ENCODE data around the gene PARP11.

The PARP11 gene

DNA sequence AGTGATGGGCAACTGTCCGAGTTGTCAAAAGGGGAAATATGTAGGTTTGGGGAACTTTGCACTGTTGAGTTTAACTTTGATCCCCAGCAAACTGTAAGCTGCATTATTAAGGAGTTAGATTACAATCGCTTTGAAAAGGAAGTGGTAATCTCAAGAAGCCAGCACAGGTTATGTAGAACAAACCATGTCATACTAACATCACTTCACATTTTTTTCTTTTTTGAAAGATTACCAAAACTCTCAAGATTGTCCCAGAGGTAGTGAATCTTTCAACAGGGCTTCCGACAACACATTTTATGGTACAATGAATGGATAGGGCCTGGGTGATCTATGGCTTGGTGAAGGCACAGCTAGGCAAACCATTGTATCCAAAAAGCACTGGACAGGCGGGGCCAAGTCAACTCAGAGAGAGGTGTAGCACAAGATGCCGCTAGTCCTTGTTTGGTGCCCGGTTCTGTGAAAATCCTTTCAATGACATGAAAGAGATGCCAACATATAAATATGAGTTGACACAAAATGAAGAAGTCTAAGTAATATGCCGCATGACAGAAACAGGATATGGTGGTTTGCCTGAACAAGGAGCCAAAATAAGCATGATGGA lies 24.3 kb upstream of the PARP11 start:
- no peak overlapping the region for H3K4me3 ChIP-seq (replicated peaks; ENCODE audit: low read depth, low read length)
- no peak for DNase-seq (ENCODE audit: extremely low read depth, low read depth)
- TF ChIP-seq, protein P1, sequence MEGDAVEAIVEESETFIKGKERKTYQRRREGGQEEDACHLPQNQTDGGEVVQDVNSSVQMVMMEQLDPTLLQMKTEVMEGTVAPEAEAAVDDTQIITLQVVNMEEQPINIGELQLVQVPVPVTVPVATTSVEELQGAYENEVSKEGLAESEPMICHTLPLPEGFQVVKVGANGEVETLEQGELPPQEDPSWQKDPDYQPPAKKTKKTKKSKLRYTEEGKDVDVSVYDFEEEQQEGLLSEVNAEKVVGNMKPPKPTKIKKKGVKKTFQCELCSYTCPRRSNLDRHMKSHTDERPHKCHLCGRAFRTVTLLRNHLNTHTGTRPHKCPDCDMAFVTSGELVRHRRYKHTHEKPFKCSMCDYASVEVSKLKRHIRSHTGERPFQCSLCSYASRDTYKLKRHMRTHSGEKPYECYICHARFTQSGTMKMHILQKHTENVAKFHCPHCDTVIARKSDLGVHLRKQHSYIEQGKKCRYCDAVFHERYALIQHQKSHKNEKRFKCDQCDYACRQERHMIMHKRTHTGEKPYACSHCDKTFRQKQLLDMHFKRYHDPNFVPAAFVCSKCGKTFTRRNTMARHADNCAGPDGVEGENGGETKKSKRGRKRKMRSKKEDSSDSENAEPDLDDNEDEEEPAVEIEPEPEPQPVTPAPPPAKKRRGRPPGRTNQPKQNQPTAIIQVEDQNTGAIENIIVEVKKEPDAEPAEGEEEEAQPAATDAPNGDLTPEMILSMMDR (IDR thresholded peaks at IDR 0.05; ENCODE audit: low read depth, low read length, missing control alignments) = no peak

DNA sequence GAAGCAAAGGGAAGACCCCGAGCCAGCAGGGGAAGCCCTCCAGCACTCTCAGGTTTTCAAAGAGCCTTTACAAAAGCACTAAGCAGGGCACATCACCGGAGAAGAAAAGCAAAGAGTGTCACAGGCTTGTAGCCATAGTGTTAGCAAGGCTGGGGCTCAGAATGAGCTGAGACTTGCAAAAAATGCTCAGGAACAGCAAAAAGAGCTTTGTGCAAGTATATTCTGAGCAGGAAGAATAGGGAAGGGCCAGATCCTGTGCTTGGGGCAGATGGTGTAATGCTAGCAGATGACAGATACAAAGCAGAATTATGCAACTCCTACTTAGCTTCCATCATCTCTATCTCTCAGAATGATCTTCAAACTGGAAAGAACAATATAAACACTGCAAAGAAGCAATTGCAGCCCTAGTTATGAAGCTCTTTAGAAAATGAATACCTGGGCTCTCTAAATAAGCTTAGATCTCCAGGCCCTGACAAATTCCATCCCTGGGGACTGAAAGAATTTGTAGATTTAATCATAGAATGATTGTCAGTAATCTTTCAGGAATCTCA lies 23.7 kb upstream of the PARP11 start:
- DNase-seq (ENCODE audit: extremely low read depth, low read depth) = no peak
- TF ChIP-seq, protein P1 (IDR thresholded peaks at IDR 0.05; ENCODE audit: low read depth, low read length, missing control alignments) = no peak
- no peak overlapping the region for H3K4me3 ChIP-seq (replicated peaks; ENCODE audit: low read depth, low read length)

DNA sequence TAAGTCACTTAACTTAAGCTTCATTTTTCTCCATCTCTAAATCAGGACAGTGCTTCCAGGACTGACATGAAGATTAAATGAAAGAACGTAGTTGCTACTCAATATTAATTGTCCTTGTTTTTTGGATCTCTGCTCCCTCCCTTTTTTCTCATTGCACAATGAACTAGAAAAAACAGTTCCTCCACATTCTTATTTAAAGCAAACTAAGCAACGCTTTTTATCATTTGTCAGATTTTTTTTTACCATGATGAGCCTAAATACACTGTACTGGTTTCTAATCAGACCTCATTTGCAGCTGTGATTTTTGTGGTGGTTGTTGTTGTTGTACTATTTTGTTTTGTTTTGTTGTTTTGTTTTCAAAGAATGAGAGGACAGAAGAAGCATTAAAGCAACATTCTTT lies 23.2 kb upstream of the PARP11 start:
- TF ChIP-seq, protein P1 (IDR thresholded peaks at IDR 0.05; ENCODE audit: low read depth, low read length, missing control alignments) = no peak
- H3K4me3 ChIP-seq (replicated peaks; ENCODE audit: low read depth, low read length) = no peak overlapping the region
- no peak for DNase-seq (ENCODE audit: extremely low read depth, low read depth)

DNA sequence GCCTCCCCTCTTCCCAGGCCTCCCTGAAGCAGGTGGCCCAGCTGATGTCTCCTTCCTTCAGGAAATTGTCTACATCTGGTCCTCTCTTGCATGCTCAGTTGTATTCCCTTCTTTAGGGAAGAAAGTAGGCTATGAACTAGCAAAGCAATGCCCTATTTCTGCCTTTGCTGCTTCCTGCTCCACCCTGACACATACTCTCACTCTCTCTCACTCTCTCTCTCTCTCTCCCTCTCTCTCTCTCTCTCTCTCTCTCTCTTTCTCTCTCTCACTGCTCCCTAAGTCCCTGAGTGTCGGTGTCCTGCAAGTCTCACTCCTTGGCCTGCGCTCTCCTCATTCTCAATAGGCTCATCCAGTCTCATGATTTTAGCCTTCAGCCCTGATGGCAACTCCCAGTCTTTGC lies 19.4 kb upstream of the PARP11 start:
- H3K4me3 ChIP-seq (replicated peaks; ENCODE audit: low read depth, low read length) = no peak overlapping the region
- TF ChIP-seq, protein P1 (IDR thresholded peaks at IDR 0.05; ENCODE audit: low read depth, low read length, missing control alignments) = no peak
- DNase-seq (ENCODE audit: extremely low read depth, low read depth) = no peak

DNA sequence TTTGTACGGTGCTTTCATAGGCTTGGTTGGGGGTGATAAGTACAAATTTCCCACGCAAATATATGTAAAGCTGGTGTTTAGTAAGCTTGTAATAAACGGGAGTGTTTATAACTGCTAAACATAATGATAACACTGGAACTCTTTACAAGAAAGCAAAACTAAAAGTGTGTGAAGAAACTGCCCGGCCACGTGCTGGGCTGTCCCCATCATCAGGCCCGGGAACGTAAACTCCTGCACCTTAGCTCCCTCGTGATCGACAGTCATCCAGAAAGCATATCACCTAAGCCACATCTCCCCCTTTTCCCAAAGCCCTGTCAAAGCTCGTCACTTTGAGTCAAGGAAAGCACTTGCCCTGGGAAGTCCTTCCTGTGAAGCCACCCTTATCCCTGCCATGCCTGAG lies 18.0 kb upstream of the PARP11 start:
- H3K4me3 ChIP-seq (replicated peaks; ENCODE audit: low read depth, low read length) = no peak overlapping the region
- DNase-seq (ENCODE audit: extremely low read depth, low read depth) = no peak
- TF ChIP-seq, protein P1 (IDR thresholded peaks at IDR 0.05; ENCODE audit: low read depth, low read length, missing control alignments) = no peak

DNA sequence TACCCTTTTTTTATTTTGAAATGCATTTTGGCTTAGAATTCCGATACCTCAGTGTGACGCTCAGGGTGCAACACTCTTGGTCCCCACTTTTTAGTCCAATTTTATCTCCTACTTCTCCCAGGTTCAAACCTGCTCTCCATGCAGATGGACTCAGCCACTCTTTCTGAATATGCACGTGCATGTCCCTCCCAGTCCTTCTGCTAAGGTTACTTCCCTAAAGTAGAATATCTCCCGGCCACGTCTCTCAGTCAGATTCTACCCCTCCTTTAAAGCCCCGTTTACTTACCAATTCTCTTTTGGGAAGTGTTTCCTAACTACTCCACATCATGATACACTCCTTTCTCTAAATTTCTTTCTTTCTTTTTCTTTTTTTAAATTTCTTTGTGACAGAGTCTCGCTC lies 15.5 kb upstream of the PARP11 start:
- H3K4me3 ChIP-seq (replicated peaks; ENCODE audit: low read depth, low read length) = no peak overlapping the region
- DNase-seq (ENCODE audit: extremely low read depth, low read depth) = no peak
- TF ChIP-seq, protein P1 (IDR thresholded peaks at IDR 0.05; ENCODE audit: low read depth, low read length, missing control alignments) = no peak

All from HFF-Myc (cell line).